SK-N-SH treated with all-trans-retinoic acid at 6 μM for 48 hours (cell line): Measurements from ENCODE around the gene OSGEP.

ENCODE experiments used
- BACH2 ChIP-seq: fragments of 250-450 bp; sonication (Bioruptor Pico); IDR thresholded peaks from 2 replicates; pipeline ENCODE4 v1.9.0; 2021; ENCODE audit warnings: mild to moderate bottlenecking, borderline replicate concordance
- CSDC2 ChIP-seq: fragments of 250-450 bp; sonication (Bioruptor Pico); IDR thresholded peaks from 2 replicates; pipeline ENCODE4 v1.5.0; 2020; ENCODE audit warnings: mild to moderate bottlenecking, moderate library complexity
- OSR1 ChIP-seq: fragments of 250-450 bp; sonication (Bioruptor Pico); IDR thresholded peaks from 2 replicates; pipeline ENCODE4 v1.8.0; 2022; ENCODE audit warnings: moderate library complexity, mild to moderate bottlenecking, inconsistent platforms
- SNAI2 ChIP-seq: fragments of 250-450 bp; sonication (Bioruptor Pico); IDR thresholded peaks from 2 replicates; pipeline ENCODE4 v1.5.0; 2020; ENCODE audit warnings: mild to moderate bottlenecking, moderate library complexity
- TCF4 ChIP-seq: fragments of 250-450 bp; sonication (Bioruptor Pico); IDR thresholded peaks from 2 replicates; pipeline ENCODE4 v1.8.0; 2021; ENCODE audit warnings: mild to moderate bottlenecking, moderate library complexity, borderline replicate concordance
- ZFP3 ChIP-seq: fragments of 250-450 bp; sonication (Bioruptor Pico); IDR thresholded peaks from 2 replicates; pipeline ENCODE4 v1.5.0; 2020; ENCODE audit warnings: mild to moderate bottlenecking, moderate library complexity
- ZFP30 ChIP-seq: fragments of 450-650 bp; formaldehyde crosslinking; IDR thresholded peaks from 2 replicates; pipeline ENCODE4 v1.5.0; 2022; ENCODE audit warnings: mild to moderate bottlenecking, moderate library complexity
- ZNF70 ChIP-seq: fragments of 450-650 bp; formaldehyde crosslinking; IDR thresholded peaks from 2 replicates; pipeline ENCODE4 v1.5.0; 2020; ENCODE audit warnings: mild to moderate bottlenecking, moderate library complexity
- ZNF8 ChIP-seq: fragments of 450-650 bp; formaldehyde crosslinking; IDR thresholded peaks from 2 replicates; pipeline ENCODE4 v1.5.0; 2020; ENCODE audit warnings: mild to moderate bottlenecking, moderate library complexity
- TF ChIP-seq, protein P1 (sequence below): fragments of 250-450 bp; sonication (Bioruptor Pico); IDR thresholded peaks from 2 replicates; pipeline ENCODE4 v1.5.0; 2020; ENCODE audit warnings: mild to moderate bottlenecking, moderate library complexity
- TF ChIP-seq, protein P2 (sequence below): fragments of 250-450 bp; sonication (Bioruptor Pico); IDR thresholded peaks from 2 replicates; pipeline ENCODE4 v1.8.0; 2021; ENCODE audit warnings: low read depth, mild to moderate bottlenecking, moderate library complexity, borderline replicate concordance
- TF ChIP-seq, protein P3 (sequence below): fragments of 250-450 bp; sonication (Bioruptor Pico); IDR thresholded peaks from 2 replicates; pipeline ENCODE4 v1.5.1; 2020; ENCODE audit warnings: low read depth, mild to moderate bottlenecking, moderate library complexity
- TF ChIP-seq, protein P4 (sequence below): fragments of 250-450 bp; sonication (Bioruptor Pico); IDR thresholded peaks from 2 replicates; pipeline ENCODE4 v1.8.0; 2020; ENCODE audit warnings: mild to moderate bottlenecking, moderate library complexity, borderline replicate concordance
- TF ChIP-seq, protein P5 (sequence below): fragments of 250-450 bp; sonication (Bioruptor Pico); IDR thresholded peaks from 2 replicates; pipeline ENCODE4 v1.5.1; 2021; ENCODE audit warnings: mild to moderate bottlenecking, moderate library complexity

DNA sequence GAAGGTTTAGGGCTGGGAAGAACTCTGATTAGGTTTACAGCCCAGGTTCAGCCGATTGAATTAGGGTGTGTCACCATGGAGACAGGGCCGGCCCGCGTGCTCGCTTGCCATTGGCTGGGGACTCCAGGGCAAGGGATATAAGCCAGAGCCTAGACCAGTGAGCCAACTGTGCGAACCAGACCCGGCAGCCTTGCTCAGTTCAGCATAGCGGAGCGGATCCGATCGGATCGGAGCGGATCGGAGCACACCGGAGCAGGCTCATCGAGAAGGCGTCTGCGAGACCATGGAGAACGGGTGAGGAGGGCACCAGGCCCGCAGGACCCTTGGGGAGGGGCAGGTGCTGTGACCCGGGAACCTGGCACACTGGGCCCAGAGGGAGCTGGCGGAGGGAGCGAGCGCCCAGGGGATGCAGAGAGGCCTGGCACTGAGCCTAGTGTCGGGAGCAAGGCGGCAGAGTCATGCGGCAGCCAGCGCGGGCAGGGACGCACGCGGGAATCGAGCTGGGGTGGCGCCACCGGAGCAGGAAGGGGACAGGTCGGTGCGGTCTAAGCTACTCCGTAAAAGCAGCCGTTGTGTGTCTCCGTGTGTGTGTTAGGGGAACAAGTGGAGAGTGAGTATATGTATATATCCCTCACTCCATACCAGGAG lies 14.8 kb upstream of the OSGEP start, which contains the start of gene PNP:
- TF ChIP-seq SNAI2 (no peak), ZNF70 (CRISPR knock-in tag) (no peak), ZNF8 (CRISPR knock-in tag) (no peak), TCF4 (no peak), ZFP3 (no peak), OSR1 (CRISPR knock-in tag) (no peak), BACH2 (no peak), CSDC2 (CRISPR knock-in tag) (no peak), ZFP30 (no peak)
- TF ChIP-seq, protein P1, sequence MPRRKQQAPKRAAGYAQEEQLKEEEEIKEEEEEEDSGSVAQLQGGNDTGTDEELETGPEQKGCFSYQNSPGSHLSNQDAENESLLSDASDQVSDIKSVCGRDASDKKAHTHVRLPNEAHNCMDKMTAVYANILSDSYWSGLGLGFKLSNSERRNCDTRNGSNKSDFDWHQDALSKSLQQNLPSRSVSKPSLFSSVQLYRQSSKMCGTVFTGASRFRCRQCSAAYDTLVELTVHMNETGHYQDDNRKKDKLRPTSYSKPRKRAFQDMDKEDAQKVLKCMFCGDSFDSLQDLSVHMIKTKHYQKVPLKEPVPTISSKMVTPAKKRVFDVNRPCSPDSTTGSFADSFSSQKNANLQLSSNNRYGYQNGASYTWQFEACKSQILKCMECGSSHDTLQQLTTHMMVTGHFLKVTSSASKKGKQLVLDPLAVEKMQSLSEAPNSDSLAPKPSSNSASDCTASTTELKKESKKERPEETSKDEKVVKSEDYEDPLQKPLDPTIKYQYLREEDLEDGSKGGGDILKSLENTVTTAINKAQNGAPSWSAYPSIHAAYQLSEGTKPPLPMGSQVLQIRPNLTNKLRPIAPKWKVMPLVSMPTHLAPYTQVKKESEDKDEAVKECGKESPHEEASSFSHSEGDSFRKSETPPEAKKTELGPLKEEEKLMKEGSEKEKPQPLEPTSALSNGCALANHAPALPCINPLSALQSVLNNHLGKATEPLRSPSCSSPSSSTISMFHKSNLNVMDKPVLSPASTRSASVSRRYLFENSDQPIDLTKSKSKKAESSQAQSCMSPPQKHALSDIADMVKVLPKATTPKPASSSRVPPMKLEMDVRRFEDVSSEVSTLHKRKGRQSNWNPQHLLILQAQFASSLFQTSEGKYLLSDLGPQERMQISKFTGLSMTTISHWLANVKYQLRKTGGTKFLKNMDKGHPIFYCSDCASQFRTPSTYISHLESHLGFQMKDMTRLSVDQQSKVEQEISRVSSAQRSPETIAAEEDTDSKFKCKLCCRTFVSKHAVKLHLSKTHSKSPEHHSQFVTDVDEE (CRISPR knock-in tag) = no peak
- TF ChIP-seq, protein P2, sequence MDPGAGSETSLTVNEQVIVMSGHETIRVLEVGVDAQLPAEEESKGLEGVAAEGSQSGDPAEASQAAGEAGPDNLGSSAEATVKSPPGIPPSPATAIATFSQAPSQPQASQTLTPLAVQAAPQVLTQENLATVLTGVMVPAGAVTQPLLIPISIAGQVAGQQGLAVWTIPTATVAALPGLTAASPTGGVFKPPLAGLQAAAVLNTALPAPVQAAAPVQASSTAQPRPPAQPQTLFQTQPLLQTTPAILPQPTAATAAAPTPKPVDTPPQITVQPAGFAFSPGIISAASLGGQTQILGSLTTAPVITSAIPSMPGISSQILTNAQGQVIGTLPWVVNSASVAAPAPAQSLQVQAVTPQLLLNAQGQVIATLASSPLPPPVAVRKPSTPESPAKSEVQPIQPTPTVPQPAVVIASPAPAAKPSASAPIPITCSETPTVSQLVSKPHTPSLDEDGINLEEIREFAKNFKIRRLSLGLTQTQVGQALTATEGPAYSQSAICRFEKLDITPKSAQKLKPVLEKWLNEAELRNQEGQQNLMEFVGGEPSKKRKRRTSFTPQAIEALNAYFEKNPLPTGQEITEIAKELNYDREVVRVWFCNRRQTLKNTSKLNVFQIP (CRISPR knock-in tag) = no peak
- TF ChIP-seq, protein P3, sequence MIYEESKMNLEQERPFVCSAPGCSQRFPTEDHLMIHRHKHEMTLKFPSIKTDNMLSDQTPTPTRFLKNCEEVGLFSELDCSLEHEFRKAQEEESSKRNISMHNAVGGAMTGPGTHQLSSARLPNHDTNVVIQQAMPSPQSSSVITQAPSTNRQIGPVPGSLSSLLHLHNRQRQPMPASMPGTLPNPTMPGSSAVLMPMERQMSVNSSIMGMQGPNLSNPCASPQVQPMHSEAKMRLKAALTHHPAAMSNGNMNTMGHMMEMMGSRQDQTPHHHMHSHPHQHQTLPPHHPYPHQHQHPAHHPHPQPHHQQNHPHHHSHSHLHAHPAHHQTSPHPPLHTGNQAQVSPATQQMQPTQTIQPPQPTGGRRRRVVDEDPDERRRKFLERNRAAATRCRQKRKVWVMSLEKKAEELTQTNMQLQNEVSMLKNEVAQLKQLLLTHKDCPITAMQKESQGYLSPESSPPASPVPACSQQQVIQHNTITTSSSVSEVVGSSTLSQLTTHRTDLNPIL = no peak
- TF ChIP-seq, protein P4, sequence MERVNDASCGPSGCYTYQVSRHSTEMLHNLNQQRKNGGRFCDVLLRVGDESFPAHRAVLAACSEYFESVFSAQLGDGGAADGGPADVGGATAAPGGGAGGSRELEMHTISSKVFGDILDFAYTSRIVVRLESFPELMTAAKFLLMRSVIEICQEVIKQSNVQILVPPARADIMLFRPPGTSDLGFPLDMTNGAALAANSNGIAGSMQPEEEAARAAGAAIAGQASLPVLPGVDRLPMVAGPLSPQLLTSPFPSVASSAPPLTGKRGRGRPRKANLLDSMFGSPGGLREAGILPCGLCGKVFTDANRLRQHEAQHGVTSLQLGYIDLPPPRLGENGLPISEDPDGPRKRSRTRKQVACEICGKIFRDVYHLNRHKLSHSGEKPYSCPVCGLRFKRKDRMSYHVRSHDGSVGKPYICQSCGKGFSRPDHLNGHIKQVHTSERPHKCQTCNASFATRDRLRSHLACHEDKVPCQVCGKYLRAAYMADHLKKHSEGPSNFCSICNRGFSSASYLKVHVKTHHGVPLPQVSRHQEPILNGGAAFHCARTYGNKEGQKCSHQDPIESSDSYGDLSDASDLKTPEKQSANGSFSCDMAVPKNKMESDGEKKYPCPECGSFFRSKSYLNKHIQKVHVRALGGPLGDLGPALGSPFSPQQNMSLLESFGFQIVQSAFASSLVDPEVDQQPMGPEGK (CRISPR knock-in tag) = no peak
- TF ChIP-seq, protein P5, sequence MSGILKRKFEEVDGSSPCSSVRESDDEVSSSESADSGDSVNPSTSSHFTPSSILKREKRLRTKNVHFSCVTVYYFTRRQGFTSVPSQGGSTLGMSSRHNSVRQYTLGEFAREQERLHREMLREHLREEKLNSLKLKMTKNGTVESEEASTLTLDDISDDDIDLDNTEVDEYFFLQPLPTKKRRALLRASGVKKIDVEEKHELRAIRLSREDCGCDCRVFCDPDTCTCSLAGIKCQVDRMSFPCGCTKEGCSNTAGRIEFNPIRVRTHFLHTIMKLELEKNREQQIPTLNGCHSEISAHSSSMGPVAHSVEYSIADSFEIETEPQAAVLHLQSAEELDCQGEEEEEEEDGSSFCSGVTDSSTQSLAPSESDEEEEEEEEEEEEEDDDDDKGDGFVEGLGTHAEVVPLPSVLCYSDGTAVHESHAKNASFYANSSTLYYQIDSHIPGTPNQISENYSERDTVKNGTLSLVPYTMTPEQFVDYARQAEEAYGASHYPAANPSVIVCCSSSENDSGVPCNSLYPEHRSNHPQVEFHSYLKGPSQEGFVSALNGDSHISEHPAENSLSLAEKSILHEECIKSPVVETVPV = no peak
